ENCODE results near the gene ARPC2.

ARPC2 gene

DNA sequence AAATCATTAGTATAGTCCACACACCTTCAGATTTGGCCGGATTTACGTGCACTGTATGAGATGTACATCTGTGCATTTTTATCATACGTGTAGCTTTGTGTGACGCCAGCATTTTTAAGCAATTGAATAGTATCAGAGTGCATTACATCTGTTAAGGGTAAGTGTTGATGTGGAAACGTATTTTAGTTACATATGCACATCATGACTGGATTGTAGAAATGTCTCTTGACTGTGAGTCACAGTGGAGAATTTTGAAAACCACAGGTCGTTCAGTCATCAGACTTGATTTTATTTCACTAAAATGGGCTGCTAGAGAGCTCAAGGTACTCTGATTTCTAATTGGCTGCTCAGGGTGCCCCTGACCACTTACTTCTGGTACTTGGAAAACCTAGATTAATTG, 38.5 kb downstream of the ARPC2 start:
- DNase-seq, result no peak

DNA sequence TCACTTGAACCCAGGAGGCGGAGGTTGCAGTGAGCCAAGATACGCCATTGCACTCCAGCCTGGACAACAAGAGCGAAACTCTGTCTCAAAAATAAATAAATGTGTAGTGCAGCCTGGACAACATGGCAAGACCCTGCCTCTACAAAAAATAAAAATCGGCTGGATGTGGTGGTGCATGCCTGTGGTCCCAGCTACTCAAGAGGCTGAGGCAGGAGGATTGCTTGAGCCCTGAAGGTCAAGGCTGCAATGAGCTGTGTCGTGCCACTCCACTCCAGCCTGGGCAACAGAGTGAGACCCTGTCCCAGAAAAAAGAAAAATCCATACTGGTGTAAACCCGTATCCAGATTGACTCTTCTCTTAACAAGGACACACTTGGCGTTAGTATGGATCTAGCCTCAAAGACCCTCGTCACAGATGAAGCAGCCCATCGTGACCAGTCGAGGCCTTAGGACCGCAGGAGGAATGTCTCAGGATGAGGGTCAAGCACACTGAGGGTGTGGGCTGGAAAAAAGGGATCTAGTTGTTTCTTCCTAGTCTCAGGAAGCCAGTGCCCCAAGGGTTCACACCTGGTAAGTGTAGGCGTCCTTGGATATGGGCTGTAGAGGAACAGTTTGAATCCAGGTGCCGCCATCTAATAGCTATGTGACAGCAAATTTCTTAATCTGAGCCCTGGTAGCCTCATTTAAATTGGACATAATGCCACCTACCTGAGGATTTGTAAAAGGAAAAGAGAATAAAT, 39.8 kb downstream of the ARPC2 start:
- DNase-seq, result no peak

DNA sequence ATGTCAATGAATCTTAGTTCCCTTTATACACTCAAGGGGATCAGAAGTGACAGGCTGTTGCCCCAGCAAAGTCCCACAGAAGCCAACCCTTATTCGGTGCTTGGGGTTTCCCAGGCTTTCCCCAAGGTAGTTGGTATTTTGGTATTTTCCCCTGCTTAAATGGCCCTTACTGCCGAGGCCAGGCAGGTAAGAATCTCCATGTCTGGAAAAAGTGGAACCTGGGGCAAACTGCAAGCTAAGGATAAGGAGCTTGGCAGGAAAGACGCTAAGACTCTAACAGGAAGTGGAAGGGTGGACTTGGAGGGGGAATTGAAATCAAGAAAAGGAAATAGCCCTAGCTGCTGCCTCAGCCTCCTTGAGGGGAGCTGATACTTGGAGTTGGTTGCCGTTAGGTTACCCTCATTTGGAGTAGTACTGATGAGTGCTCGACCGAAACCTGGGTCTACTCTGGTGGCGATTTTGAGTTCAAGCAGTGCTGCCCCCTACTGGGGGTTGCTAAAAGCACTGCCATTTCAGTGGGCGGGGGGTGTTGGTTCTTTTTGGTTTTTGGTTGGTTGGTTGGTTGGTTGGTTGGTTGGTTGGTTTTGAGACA, 40.5 kb downstream of the ARPC2 start:
- DNase-seq, result no peak

DNA sequence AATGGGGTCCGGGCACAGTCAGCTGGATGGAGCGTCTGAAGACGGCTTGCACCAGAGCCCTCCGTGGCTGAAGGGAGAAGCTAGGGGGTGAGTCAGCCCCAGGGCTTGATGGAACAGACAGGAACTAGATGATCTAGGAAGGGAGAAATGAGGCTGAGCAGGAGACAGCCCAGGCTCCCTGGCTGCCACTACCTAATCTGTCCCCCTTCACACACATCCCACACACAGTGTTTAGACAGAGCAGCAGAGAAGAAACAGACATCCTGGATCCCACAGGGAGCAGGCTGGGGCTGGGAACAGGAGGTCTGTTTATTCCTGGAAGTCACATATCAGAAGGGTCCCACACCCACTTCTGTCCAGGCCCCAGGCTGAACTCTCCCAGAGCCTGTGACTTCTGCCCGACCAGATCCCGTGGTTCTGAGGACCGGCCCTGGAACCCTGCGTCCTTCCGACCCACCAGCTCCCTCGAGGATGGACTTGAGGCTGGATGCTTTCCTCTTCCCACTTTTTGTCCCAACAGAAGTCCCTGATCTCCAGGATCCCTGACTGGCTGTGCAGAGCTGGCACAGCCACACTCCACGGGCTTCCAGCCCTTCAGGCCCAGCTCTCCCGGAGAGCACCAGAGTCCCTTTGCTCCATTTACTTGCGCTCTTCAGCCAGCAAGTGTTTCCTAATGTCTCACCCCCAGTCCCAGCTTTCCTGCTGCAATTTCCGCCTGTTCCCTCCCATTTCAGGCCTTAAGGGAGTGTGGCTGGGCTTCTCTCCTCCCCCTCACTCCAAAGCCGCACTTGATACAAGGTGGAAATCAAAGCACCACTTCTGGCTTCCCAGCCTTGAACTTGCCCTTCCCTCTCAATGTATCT, 42.3 kb downstream of the ARPC2 start:
- peak in 1 of 3 experiments; percentile 20 for DNase-seq

DNA sequence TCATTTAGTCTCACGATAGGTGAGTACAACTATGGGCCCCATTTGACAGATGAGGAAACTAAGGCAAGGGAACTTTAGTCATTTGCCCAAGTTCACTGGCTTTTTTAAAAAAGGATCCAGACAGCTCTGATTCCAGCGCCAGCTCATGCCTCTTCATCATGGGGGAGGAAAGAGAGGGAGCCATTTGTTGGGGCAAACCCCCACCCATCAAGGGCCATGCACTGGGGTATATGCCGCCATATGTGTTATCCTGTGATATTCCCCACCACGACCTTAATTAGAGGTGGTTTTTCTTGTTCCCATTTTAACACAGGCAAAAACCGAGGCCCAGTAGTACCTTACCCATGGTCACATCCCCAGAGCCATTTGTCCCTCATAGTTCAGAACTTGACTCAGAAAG, 43.2 kb downstream of the ARPC2 start:
- no peak for DNase-seq

DNA sequence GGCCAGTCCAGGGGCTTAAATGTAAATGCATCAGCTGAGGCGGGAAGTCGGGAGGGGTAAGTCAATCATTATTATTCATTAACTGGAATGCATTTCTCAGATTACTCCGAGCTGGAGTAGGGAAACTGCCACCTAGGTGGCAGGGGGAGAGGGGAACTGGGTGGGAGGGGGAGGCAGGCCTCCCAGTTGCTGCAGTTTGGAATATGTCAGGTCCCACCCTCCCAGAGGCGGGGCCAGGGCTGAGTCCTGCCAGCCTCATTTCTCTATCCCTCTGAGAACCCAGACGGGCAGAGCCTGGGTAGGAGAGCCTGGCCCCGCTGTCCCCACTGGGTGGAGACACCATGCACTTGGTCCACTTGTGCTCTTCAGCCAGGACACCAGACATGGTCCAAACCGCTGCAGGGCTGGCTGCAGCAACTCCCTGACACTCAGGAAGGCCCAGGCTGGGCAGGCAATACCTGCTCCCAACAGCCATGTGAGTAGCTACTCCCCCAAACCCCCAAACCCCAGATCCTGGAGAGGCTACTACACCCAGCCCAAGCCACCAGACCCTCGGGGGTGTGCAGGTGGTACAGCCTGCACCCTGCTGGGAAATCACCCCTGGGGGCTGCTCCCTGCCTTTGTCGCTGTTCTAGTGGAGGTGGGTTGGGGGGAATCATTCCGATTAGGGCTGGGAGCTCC, 43.9 kb downstream of the ARPC2 start, which contains the start of gene GPBAR1:
Gene GPBAR1 (plus strand): TSS at position 274 of the 681 bp plus-strand sequence. CDS start 1,710 bp downstream, outside the sequence.
- DNase-seq, result no peak

DNA sequence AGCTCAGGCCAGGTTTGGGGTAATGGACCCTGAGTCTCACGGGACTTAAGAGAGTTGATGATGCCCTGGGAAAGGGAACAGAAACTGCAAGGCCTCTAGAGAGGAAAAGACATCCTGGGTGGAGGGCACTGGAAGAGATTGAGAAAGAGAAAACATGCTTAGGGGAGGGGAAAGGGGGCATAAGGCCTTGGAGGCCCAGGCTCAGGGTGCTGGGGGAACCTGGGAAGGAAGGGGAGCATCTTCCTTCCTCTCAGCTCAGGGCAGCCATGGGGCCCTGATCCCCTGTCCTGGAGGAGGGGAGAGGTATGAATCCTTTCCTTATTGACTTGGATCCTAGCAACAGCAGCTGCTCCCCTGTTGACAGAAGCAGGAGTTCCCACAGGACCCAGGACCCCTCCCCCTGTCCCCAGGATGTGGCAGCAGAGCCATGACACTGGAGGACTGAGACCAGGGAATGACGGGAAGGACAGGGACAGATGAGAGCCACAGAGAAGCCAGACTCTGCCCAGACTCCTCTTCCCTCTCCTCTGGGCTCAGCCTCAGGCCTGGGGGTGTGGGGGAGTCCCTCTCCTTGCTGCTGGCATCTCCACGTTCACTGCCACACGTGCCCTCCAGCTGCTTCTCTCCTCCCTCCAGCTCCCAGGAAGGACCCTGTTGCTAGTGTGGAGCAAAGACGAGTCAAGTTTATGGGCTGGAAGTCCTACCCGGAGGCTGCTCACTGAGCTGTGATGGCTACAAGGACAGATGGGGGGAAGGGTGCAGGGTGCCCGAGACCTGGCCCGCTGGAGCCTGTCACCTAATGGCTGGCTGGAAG, 44.6 kb downstream of the ARPC2 start:
- peak in 2 of 3 experiments; percentile 23 to 33 for DNase-seq

DNA sequence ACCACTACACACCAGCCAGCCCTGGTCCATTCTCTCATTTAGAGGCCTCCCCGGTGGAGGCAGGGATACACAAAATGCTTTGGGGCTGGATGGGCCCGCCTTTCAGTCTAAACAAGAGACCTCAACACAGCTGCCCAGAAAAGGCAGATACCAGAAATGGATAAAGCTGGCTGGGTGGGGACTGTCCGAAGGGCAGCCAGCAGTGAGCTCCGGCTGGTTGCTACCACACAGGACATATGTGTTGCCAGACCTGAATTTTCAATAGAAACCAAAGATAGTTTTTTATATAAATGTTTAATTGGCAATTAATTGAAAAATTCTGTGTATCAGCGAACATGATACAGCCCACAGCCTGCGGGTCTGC, 45.2 kb downstream of the ARPC2 start:
- DNase-seq, result no peak

DNA sequence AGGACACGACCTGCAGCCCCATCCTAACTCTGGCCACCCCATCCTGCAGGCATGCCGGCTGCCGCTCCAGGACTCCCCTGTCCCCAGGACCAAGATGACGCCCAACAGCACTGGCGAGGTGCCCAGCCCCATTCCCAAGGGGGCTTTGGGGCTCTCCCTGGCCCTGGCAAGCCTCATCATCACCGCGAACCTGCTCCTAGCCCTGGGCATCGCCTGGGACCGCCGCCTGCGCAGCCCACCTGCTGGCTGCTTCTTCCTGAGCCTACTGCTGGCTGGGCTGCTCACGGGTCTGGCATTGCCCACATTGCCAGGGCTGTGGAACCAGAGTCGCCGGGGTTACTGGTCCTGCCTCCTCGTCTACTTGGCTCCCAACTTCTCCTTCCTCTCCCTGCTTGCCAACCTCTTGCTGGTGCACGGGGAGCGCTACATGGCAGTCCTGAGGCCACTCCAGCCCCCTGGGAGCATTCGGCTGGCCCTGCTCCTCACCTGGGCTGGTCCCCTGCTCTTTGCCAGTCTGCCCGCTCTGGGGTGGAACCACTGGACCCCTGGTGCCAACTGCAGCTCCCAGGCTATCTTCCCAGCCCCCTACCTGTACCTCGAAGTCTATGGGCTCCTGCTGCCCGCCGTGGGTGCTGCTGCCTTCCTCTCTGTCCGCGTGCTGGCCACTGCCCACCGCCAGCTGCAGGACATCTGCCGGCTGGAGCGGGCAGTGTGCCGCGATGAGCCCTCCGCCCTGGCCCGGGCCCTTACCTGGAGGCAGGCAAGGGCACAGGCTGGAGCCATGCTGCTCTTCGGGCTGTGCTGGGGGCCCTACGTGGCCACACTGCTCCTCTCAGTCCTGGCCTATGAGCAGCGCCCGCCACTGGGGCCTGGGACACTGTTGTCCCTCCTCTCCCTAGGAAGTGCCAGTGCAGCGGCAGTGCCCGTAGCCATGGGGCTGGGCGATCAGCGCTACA, 45.9 kb downstream of the ARPC2 start:
- DNase-seq, result no peak

DNA sequence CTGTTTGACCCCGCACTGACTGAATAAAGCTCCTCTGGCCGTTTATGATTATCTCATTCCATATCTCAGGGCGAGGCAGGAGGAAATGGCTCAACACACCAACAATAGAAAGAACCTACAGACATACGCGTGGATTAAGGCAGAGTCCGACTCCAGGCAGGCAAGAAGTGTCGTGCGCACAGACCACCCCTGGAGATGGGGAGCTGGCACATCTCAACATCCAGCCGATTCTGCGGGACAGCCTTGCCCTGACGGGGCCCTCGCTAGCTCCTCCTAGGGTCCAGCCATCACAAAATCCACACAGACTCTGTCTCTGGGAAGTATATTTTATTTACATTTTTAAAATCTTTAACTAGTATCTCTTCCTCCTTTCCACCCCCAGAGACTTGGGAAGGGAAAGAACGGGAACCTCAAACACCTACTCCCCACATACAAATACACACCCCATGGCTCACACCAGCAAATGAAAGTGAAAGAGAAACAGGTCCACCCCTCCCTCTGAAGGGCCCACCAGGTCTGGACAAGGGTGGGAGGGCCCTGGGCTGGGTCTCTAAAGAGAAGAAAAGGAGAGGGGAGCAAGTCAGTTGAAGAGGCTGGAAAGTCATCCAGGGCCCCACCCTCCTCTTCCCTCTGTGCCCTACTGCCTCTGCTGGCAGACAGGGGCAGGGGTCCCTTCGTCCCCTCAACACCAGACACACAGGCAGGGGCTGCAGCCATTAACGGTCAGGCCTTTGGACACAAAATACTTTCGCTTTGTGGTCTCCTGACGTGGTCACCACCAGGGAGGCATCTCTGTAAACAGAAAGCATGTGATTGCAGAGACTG, 47.0 kb downstream of the ARPC2 start:
- no peak for DNase-seq

DNA sequence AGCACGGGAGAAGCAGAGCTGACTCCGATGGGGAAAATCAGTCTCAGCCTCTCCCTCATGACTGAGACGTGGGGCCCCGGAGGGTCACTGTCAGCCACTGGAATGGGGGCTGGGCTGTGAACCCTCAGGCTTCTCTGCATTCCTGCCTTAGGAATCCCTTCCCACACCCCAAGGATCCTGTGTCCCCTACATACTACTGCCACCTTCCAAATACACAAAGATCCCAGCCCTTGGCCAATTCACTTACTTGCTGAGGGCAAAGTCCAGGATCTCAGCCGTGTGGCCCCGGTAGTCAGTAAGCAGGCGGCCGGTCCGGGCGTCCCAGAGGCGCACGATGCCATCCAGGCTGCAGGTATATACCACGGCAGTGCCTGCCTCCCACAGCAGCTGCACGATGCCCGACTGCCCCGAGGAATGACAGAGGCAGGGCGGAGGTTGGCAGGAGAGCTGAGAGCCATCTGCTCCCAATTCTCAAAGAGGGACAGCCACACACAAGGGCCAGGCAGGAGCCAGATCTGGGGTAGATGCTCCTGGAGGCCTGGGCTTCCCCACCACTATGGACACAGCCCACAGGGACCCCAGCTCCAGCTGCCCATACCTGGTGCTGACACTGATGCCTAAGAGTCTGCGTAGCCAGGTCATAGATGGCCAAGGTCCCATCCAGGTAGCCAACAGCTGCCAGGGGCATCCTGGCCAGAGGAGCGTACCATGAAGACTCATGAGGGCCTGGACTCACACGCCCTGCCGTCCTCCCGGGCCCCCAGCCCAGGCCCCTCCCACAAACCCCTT, 48.0 kb downstream of the ARPC2 start:
- no peak for DNase-seq

DNA sequence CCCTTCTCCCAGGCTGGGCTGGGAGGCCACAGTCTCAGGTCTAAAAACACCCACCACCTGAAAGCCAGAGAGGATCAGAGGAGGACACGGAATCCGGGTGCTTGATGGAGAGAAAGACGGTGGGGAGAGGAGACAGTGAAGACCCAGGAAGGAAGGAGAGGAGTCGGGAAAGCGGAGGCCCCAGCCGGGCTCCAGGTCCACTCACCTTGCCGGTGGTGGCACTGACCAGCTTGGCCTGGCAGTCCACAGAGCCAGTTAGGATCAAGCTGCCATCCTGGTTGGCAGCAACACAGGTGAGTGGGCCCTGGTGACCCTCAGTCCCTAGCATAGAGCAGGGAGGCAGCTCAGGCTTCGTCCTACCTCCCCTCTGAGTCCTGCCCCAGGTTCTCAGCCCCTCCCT, 48.6 kb downstream of the ARPC2 start:
- no peak for DNase-seq

DNA sequence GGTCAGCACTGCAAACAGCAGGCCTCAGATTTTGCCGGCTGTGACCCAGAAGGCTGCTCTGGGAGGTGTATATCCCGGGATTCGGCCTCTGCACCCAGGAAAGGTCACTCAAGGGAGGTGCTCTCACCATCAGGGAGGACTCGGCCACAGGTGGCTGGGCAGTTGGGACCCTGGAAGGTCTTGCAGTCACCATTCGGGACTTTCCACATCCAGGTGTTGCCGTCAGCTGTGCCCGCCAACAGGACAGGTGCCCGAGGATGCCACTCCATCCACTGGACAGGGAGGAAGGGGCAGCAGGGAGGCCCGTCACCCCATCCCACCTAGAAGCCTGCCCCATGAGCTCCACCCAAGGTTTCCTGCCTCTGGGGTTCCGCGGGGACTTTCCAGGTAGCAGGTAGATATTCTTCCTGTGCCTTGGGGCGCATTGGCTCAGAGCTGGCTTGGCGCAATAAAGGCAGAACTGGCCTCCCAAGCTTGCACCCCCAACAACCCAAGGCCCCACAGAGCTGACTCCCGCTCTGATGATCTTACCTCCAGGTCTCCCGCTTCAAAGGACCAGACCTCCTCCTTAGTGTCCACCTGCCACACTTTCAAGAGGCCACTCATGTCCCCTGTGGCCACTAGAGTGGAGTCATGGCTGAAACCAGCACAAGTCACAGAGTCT, 49.5 kb downstream of the ARPC2 start:
- no peak for DNase-seq

DNA sequence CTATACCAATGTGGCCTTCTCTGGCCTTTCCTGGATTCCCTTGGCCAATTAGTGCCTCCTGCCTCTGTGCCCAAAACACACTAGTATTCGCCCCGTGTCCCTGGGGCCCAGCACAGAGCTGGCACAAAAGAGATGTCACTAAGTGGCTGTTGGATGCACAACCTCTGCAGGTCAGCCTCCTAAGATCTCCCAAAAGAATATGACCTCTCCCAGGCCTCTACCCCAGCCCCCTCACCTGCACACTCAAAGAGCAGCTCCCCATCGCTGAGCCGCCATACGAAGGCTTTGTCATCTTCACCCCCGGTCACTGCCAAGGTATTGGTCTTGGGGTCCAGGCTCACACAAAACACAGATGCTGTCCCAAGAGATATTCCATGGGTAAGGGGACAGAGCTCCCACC, 50.3 kb downstream of the ARPC2 start:
- DNase-seq, result no peak

DNA sequence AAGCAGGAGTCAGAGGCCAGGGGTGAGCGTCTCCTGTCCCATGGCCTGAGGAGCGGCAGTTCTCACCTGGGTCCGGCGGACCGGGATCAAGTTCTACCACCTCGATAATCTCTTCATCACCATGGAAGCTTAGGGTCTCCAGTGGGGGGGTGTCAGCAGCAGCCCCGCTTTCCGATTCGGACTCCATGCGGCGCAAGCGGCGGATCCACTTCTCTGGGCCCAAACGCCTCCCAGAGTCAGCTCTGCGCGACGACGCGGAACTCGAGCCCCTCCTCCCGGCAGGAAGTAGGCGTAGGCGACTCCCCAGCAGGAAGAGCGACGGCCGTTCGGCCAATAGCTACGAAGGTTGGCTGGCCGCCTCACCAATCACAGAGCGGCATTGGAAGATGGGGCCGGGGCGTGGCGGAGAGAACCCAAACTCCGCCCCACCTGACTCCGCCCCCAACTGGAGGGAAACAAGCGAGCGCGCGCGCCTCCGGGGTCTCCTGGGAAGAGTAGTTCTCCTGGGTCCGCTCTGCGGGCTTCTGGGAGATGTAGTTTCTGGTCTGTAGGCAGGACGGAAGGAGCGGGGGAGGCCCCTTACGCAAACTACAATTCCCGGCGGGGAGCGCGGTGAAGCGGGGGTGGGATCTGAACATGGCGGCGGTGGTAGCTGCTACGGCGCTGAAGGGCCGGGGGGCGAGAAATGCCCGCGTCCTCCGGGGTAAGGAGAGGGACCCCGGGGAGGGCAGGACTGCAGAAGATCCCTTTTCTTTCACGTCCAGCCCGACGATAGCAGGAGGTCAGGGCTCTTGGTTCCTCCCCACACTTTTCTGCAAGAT, 53.1 kb downstream of the ARPC2 start, which contains the start of the genes AAMP and PNKD:
Gene AAMP (minus strand): TSS at position 238 of the 821 bp plus-strand sequence. CDS start 51 bp downstream, at position 187.
Gene PNKD (plus strand): TSS at position 620 of the 821 bp plus-strand sequence. CDS start 17 bp downstream, at position 637.
- peak; percentile 97 to 100 (median 99) for DNase-seq

DNA sequence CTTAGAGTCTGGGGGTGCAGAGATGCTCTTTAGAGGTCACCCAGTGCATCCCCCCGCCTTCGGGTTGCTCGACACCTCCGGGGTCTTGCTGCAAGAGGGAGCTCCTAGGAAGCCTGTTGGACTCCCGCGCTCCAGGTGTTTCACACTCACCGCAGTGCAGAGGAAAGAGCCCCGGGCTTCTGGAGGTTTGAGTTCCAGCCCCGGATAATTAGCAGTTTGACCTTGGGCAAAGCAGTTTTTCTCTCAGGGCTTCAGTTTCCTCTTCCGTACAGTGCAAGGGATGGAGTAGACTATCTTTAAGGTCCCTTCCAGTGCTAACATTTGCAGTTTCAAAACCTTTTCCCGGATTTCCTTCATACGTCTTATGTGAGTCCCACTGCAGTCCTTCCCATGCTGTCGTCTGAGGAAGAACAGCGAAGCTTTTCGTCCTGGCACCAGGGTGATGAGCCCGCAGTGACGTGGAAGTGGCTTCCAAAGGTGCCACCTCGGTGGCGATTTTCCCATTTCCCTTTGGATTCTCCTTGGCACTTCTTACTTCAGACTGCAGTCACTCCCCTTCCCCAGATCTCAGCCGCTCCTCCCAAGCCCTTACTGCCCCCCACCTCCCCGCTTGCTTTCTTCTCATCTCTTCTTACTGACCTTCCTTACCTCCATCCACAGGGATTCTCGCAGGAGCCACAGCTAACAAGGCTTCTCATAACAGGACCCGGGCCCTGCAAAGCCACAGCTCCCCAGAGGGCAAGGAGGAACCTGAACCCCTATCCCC, 53.9 kb downstream of the ARPC2 start:
- DNase-seq, result peak in 2 of 3 experiments; percentile 71 to 74

DNA sequence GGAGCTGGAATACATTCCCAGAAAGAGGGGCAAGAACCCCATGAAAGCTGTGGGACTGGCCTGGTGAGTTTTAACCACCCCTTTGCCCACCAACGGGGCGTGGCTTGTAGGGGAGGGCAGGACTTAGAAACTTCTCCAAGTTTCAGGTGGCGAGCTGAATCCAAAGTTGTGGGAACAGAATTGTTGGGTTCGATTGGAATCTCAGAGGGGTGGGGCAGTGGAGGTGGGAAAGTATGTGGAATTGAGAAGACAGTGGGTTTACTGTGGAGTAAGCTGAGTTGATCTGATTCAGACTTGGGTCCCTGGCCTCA, 54.5 kb downstream of the ARPC2 start:
- DNase-seq, result no peak

Measured in NCI-H1417 (cell line).